ENCODE data around the gene EXOC5.
"Not testable (repeated sequence)": the region's sequence is repeated elsewhere in the genome, so short reads cannot be mapped to it uniquely, and the experiment has no call there.

EXOC5 gene

DNA sequence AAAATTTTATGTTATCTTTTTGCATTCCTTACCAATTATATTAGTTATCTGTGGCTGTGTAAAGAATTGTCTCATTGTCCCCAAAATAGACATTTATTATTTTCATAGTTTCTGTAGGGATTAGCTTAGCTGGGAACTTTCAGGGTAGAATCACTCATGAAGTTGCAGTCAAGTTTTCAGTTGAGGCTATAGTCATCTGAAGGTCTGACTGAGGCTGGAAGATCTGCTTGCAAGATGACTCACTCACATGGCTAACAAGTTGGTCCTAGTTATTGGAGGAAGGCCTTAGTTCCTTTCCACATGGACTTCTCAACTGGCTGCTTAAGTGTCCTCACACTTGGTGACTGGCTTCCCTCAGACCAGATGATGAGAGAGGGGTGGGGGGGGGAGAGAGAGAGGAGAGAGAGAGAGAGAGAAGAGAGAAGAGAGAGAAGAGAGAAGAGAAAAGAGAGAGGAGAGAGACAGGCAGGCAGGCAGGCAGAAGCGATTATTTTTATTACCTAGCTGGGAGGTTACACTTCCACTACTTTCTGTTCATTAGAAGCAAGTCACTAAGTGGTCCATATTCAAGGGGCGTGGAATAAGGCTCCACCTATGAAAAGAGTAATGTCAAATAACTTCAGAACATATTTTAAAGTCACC, 6.4 kb upstream of the EXOC5 start:
- TF ChIP-seq, protein P1, sequence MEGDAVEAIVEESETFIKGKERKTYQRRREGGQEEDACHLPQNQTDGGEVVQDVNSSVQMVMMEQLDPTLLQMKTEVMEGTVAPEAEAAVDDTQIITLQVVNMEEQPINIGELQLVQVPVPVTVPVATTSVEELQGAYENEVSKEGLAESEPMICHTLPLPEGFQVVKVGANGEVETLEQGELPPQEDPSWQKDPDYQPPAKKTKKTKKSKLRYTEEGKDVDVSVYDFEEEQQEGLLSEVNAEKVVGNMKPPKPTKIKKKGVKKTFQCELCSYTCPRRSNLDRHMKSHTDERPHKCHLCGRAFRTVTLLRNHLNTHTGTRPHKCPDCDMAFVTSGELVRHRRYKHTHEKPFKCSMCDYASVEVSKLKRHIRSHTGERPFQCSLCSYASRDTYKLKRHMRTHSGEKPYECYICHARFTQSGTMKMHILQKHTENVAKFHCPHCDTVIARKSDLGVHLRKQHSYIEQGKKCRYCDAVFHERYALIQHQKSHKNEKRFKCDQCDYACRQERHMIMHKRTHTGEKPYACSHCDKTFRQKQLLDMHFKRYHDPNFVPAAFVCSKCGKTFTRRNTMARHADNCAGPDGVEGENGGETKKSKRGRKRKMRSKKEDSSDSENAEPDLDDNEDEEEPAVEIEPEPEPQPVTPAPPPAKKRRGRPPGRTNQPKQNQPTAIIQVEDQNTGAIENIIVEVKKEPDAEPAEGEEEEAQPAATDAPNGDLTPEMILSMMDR (IDR thresholded peaks at IDR 0.05) = no peak
- TF ChIP-seq ZFX (IDR thresholded peaks at IDR 0.05; ENCODE audit: borderline replicate concordance) = no peak

DNA sequence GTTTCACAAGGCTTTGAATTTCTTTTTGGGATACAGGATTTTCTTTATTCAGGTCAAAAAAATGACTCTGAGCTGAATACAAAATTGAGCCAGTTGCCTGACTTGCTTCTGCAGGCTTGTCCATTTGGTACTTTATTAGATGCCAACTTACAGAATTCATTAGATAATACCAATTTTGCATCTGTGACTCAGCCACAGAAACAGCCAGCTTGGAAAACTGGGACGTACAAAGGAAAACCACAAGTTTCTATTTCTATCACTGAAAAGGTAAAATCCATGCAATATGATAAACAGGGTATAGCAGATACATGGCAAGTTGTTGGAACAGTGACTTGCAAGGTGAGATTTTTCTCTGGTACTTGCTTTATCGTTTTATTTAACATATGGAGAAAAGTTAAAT, 5.8 kb upstream of the EXOC5 start:
- no peak overlapping the region for H3K27ac ChIP-seq
- TF ChIP-seq ZFX (IDR thresholded peaks at IDR 0.05; ENCODE audit: borderline replicate concordance) = no peak
- TF ChIP-seq, protein P1 (IDR thresholded peaks at IDR 0.05) = no peak

More for the DNA sequence above, 6.4 kb upstream of the EXOC5 start:
- no peak overlapping the region for H3K27ac ChIP-seq

DNA sequence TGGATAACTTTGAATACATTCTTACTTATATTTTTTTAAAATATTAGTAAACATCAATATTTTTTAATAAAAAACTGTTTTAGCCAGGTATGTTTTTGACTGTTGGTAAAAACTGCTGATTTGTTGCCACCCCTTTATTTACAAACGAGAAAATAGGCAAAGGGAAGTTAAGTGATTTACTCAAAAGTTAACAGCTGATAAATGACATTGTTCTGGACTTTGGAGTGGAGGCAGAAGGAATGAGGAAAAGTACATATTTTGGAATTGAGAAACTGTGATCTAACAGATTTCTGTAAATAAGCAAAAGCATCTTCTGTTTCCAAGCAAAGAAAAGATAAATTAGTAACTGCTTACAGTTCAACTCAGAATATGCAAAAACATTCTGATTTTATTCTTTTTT, 4.5 kb upstream of the EXOC5 start:
- H3K27ac ChIP-seq = no peak overlapping the region
- TF ChIP-seq, protein P1 (IDR thresholded peaks at IDR 0.05) = no peak
- TF ChIP-seq ZFX (IDR thresholded peaks at IDR 0.05; ENCODE audit: borderline replicate concordance) = no peak

GRCh38 chr14:57266065-57266464, 2.6 kb downstream of the EXOC5 start:
- H3K27ac ChIP-seq = no peak overlapping the region
- no peak for TF ChIP-seq ZFX (IDR thresholded peaks at IDR 0.05; ENCODE audit: borderline replicate concordance)
- TF ChIP-seq, protein P1 (IDR thresholded peaks at IDR 0.05) = no peak

- TF ChIP-seq ZFX (IDR thresholded peaks at IDR 0.05; ENCODE audit: borderline replicate concordance) = no peak
- TF ChIP-seq, protein P1 (IDR thresholded peaks at IDR 0.05) = no peak
- H3K27ac ChIP-seq = no peak overlapping the region
Measured at GRCh38 chr14:57262117-57262516, 6.6 kb downstream of the EXOC5 start.

DNA sequence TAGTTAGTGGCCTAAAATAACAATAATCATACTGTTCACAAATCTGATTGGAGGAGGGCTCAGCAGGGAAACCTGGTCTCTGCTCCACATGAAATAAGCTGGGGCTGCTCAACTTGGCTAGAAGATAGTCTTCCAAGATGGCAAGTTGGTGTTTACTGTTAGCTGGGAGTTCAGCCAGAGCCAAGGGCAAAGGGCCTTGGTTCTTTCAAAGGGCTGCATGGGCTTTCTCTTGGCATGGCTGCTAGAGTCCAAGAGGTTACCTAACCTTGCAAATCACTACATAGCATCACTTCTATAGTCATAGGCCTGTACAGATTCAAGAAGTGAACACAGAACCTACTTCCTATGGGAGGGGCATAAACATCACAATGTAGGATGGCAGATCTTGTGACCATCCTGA, 7.1 kb downstream of the EXOC5 start:
- H3K27ac ChIP-seq = no peak overlapping the region

DNA sequence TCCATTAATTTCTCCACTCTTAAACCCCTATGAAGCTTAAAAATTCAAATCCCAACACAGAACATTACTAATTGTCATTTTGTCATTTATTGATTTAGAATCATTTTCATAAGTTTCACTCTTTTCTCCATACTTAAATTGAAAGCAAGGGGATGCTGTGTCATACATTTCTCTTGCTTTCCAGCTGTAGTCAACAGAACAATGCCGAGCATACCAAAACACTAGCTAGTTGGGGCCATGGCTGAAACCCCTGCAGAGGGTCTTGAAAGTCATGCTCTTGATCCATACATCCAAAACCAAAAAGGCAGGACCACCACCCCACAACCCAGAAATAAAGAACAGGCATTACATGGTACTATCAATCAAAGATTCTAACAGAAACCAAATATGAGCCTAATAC, 9.0 kb downstream of the EXOC5 start:
- H3K27ac ChIP-seq = no peak overlapping the region
- TF ChIP-seq ZFX (IDR thresholded peaks at IDR 0.05; ENCODE audit: borderline replicate concordance) = no peak
- TF ChIP-seq, protein P1 (IDR thresholded peaks at IDR 0.05) = no peak

More for the DNA sequence above, 7.1 kb downstream of the EXOC5 start:
- TF ChIP-seq, protein P1 (IDR thresholded peaks at IDR 0.05) = no peak
- TF ChIP-seq ZFX (IDR thresholded peaks at IDR 0.05; ENCODE audit: borderline replicate concordance) = no peak

DNA sequence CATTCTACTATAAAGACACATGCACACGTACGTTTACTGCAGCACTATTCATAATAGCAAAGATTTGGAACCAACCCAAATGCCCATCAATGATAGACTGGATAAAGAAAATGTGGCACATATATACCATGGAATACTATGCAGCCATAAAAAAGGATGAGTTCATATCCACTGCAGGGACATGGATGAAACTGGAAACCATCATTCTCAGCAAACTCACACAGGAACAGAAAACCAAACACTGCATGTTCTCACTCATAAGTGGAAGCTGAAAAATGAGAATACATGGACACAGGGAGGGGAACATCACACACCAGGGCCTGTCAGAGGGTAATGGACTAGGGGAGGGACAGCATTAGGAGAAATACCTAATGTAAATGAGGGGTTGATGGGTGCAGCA, 10.5 kb downstream of the EXOC5 start:
- not testable (repeated sequence) for H3K27ac ChIP-seq

Measured in 22Rv1 (cell line).